Stimulated activated CD8-positive, alpha-beta memory T cell treated with anti-CD3 and anti-CD28 coated beads, Interleukin-2, amount 100 ng/mL, for 1 hour (primary cell): ENCODE measurements around the gene IQCH.

Source experiments
- DNase-seq, 2 donors: peaks; one replicate each; pipeline ENCODE4 v3.0.0-alpha.2; 2020; ENCODE audit warnings: low read depth in 2 of 2

IQCH gene

DNA sequence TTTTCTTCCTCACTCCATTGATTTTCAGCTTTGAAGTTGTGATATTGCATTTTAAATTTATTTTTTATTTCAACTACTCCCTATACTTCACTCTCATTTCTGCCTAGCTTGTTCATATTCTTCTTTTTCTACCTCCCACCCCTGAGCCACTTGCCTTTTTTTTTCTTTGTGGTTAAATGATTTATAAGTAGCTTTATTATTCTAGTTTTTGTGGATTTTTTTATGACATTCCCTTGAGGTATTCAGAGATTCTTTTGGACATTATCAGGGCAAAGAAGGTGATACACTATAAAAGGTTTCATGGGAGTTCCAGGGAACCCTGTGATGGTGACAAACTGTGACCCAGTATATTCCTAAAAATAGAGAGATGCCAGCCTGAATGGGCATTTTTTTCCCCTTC, 269.6 kb downstream of the IQCH start:
- no peak for DNase-seq

DNA sequence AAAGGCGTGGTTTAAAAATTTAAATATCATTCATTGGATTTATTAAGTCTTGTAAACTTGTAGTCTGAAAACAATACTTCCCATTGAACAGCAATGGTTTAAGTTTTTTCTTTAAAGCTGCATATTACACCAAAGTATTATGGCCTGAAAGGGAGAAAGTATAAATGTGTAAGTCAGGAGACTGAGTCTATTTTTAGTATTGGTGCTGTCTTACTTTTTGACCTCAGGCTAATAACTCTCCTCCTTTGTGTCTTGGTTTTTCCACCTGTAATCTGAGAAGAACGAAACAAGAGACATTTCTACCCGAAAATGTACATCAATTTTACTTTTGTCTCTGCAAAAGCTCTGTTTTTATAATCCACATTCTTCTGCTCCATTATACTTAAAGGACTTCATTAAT, 273.9 kb downstream of the IQCH start:
- no peak for DNase-seq

DNA sequence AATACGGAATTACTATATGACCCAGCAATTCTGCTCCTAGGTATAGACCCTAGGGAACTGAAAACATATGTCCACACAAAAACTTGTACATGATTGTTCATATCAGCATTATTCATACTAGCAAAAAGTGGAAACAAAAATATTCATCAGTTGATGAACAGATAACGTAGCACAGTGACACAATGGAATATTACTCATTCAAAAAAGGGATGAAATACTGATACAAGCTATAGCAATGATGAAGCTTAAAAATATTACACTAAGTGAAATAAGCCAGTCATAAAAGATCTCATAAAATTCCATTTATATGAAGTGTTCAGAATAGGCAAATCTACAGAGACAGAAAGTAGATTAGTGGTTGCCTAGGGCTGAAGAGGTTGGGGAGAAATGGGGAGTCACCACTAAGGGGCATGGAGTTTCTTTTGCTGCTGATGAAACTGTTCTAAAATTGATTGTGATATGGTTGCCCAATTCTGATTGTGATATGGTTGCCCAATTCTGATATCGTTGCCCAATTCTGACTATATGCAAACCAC, 276.9 kb downstream of the IQCH start:
- no peak for DNase-seq

DNA sequence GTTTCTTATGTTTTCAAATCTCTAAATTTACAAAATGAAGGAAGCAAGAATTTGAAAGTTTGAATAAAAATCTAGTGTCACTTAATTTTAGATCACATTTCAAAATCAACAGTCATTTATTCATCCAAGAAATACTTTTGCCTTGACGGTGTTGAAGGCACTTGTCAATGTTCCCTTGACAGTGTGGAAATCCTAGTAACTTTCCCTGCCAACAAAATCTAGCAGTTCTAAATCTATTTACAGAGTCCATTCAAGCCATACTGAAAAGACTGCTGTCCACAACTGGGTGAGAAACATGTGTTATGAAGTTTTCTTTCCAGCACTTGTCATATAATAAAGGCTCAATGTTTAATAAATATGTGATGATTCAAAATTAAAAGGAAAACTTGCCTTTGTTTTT, 279.3 kb downstream of the IQCH start:
- no peak for DNase-seq

DNA sequence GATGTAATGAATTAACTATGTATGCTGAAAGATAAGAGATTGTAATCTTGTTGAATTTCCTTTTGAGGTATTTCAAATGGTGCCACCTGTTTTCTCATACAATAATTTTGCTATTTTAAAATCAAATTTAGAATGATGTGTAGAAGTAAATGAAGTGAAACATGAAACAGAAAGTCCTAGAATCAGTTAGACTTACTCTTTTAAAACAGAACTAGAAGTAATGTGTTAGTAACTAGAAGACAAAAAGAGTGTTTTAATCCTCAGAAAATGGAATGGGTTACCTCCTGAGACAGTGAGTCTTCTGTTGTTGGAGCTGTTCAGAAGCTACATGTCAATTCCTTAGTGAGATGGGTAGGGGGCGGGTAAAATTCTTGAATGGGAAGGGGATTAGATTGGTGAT, 279.8 kb downstream of the IQCH start:
- DNase-seq = no peak

DNA sequence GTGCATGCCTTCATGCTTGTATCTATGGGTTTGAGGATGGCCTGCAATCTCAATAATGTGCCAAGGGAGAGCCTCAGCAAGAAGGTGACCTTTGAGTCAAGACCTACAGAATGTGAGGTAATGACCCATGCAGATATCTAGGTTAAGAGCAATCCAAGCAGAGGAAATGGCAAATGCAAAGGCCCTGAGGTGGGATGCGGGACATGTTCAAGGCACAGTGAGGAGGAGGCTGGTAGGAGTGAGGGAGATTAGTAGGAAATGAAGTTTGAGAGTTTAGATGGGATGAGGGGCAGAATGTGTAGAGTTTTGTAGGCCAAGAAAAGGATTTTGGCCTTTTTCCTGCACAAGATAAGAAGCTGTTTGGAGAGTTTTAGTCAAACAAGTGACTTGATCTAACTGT, 283.2 kb downstream of the IQCH start:
- no peak for DNase-seq

DNA sequence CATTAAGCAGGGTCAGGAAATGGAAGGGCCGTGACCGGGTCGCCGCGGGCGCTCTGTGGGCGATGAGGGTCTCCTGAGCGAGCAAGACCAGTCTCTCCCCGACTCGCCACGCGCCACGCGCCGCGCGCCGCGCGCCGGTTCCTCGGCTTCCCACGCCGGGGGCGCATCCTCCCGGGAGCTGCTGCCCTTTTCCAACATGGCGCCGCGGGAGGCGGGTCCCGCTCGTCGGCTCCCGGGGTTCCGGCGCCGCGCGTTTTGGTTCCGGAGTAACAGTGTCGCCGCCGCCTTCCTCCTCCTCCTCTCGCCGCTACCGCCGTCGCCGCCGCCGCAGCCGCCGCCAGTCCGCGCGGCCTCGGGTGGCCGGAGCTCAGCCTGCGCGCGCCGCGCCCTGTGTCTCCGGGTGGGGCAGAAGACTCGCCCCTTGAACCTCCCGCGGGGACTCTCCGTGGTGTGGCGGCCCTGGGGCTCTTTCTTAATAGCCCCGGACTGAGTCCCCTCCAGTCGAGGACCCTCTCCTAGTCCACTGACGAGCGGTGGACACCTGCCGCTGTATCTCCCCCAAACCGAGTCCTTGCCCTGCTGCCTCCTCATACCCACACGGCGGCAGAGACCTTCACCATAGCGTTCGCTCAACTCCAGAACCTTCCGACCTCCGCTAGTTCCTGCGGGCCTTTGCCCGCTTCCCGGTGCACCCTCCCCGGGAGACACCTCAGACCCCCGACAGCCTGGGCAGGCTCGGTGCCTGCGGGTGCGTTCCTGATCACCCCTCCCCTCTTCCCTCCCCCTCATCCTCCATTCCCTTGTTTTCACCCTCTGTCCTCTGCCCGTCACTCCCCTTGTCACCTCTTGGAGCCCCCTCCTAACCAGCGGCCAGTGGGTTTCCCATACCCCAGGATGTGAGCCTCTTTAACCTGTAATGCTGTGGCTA, 288.1 kb downstream of the IQCH start, which contains the start of gene MAP2K5:
MAP2K5 (plus strand) TSS at position 284 of the 928 bp plus-strand sequence; CDS start at position 917, 633 bp downstream.
- DNase-seq = peak; percentile 58 to 68

DNA sequence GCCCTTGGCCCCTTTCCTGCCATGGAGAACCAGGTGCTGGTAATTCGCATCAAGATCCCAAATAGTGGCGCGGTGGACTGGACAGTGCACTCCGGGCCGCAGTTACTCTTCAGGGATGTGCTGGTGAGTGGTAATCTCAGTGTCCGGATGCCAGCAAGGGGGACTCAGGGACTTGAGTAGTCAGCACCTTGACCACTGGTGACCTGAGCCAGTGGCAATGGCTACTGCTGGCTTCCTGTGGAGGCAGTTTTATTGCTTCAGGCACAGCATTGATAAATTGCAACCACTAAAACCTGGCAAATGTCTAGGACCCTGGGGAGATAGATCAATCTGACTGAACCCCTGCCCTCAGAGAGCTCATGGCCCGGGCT, 288.7 kb downstream of the IQCH start:
- DNase-seq = no peak

DNA sequence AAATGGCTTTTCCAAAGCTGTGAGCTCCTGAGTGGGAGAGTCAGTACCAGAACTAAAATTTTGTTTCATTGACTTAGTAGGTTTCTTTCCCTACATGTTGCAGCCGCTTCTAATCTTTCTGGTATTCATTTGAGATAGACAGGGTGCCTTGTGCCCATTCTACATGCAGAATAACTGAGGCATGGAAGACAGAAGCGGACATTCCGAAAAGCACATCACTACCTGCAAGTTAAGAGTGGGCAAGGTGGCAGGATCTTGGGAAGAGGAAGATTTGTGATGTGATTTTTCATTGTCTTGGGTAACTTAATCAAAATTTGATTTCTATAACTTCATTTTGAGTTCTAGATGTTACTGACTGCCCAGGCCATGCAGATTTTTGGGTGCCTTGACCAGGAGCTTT, 289.9 kb downstream of the IQCH start:
- DNase-seq = no peak

DNA sequence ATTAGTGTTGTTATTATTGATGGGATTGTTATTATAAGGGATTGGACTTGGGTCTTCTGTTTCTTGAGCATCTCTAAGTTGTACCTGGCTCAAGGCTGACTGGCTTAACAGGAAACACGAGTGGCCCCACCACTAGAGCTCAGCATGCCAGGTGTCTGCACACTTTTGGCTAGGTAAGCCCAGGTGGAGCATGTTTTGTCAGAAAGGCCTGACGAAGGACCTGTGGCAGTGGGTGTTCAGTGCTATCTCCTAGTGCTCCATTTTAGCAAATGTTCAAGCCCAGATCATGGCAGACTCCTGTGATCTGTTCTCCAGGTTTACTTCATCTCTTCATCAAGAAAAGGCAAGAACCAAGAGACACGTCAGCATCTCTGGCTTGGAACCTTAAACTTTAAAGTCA, 291.3 kb downstream of the IQCH start:
- DNase-seq = no peak

DNA sequence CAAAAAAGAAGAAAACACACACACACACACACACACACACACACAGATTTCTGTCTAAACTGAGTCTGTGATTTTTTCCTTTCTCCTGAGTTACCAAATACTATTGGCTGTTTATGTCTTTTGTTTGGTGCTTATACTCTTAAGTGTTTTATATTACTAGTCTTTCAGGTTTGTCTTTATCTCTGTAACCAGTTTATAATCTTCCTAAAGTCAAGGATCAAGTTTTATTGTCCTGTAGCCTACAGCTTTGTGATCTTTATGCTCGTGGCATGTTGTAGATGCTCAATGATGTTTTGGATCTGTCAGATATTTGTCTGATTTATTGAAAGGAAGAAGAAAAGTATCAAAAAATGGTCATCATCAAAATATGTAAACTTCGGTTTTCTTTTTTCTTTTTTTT, 292.5 kb downstream of the IQCH start:
- no peak for DNase-seq

DNA sequence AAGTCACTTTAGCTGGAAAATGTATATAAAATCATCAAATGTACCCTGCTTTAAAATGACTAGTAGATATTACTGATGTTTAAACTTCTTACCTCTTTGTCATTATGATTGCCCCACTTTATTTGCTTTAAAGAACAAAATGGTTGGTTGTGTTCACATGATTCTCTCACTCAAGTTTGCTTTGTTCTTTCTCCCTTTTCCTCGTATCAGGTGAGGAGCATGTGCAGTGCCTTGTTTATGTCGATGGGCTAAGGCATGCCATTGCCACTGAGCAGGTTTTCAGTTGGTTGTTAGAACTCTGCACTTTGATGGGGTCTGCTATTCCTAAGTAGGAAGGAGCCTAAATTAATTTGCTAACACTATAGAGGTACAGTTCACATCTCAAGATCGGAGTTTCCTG, 293.2 kb downstream of the IQCH start:
- no peak for DNase-seq

DNA sequence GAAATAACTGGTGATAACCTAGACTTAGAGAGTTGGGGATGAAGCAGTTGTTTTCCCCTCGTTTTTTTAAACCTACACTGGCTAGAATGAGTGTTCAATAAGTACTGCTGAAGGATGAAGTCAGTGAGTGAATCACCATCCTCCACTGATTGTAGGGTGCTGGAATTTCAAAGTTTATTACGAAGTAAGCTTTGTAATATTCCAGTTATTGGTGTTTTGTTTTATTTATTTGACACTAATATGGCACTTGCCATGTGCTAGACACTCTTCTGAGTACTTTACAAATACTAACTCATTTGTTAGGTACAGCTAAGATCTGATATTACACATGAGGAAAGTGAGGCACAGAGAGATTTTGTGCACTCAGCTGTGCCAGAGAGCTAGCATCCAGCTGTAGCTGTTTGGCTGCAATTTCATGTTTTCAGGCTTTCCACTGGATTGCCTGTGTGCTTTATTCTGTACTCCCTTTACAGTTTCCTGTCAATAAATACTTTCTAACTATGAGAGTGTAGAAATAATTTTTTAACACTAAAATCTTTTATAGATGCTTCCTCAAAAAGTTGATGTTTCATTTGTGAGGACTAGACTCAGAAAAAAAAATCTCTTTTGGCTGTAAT, 293.8 kb downstream of the IQCH start:
- no peak for DNase-seq

DNA sequence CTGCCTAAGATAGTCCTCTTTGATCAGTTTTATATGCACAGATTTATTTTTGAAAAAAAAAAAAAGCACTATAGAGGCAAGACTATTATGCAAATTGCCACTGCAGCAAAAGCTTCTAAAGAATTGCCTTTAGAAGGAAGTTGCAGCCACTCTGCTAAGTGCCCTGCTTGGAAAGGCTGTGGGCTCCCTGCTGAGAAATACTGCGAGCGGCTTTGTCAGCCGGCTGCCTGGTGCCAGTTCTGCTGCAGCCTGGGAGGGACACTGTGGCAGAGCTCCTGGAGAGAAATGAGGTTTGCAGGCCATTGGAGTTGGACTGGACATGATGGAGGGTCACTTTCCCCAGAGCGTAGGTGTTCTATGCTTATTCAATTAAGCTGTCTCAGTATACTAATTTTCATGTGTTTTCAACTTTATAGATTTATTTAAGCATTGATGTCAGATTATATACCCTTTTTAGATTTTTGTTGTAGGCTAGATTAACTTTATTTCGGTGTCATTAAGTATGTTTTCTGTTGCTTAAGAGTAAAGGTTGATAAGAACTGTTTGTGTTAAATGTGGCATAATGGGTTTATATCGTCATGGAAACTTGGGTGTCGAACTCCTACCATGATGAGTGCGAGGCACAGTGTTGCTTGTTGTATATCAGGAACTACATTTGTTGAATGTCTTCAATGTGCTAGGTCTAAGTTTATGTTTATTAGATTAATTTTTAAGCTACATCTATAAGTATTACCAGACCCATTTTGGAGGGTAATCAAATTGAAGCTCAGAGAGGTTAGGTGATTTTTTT, 294.5 kb downstream of the IQCH start:
- no peak for DNase-seq

DNA sequence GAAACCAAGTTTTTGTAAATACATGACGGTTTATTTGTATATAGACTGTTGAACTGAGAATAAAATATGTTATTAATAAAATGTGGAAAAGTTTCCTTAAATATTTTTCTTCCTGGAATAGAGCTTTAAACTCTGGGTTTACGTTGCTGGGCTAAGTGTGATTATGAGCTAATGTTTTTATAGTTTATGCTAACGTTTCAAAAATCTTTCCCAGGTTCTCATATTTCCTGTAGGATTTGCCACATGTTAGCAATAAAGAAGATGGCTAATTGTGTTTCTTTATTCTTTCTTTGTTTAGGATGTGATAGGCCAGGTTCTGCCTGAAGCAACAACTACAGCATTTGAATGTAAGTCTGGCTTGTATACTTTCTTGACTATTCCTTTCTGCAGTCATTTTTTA, 295.1 kb downstream of the IQCH start:
- DNase-seq = no peak

DNA sequence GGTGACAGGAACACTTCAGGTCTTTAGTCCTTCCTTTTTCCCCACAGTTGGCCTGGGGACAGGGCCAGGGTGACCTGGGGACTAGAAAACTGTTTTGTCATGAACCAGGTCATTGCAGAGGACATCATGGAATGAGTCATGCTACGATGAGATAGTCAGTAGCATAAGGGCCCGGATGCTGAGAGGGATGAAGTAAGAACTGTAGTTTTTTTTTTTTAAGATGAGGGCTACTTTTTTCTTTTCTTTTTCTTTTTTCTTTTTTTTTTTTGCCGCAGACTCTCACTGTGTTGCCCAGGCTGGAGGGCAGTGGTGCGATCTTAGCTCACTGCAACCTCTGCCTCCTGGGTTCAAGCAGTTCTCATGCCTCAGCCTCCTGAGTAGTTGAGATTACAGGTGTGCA, 295.9 kb downstream of the IQCH start:
- DNase-seq = no peak

DNA sequence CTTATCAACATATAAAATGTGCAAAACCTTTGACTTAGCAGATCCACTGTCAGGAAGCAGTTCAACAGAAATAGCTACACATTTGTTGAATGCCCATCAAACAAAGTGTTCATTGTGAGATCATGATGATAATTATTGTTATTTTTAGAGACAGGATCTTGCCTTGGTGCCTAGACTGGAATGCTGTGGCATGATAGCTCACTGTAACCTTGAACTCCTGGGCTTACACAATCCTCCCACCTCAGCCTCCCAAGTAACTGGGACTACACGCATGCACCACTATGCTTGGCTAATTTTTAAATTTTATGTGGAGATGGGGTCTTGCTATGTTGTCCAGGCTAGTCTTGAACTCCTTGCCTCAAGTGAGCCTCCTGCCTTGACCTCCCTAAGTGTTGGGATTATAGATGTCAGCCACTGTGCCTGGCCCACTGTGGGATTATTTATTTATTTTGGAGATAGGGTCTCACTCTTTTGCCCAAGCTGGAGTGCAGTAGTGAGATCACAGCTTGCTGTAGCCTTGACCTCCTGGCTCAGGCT, 296.7 kb downstream of the IQCH start:
- no peak for DNase-seq
